Suprapubic skin (tissue), 4 donors: ENCODE results near the gene CD96. TPM values are rescaled to one million over a fixed set of nuclear protein-coding genes. Genes with fewer than 3 reads are reported as not detected.
"Not testable (repeated sequence)": the region's sequence is repeated elsewhere in the genome, so short reads cannot be mapped to it uniquely, and the experiment has no call there.

Experiments used
- DNase-seq, 2 donors: peaks; one replicate each; pipeline ENCODE4 v3.0.0-alpha.2; 2019; ENCODE audit warnings: low spot score in 2 of 2
- H3K27ac ChIP-seq: fragments of 200-600 bp; sonication (generic); one replicate; pipeline ENCODE4 v1.5.1; 2019
- H3K27me3 ChIP-seq: fragments of 200-600 bp; sonication (generic); one replicate; pipeline ENCODE4 v1.5.1; 2019
- H3K36me3 ChIP-seq: fragments of 200-600 bp; sonication (generic); one replicate; pipeline ENCODE4 v1.5.1; 2019
- H3K4me1 ChIP-seq: fragments of 200-600 bp; sonication (generic); one replicate; pipeline ENCODE4 v1.5.1; 2019
- H3K4me3 ChIP-seq: fragments of 200-600 bp; sonication (generic); one replicate; pipeline ENCODE4 v1.5.1; 2019; ENCODE audit warnings: mild to moderate bottlenecking
- H3K9me3 ChIP-seq: fragments of 200-600 bp; sonication (generic); one replicate; pipeline ENCODE4 v1.5.1; 2019
- EP300 ChIP-seq: sonication (generic); formaldehyde crosslinking; IDR thresholded peaks from one replicate; pipeline ENCODE4 v1.6.1; 2017; ENCODE audit warnings: antibody characterized with exemption
- POLR2A ChIP-seq, 2 donors: fragments of 450-650 bp; IDR thresholded peaks; one replicate each; pipeline ENCODE4 v1.6.1; 2017; ENCODE audit warnings: antibody characterized with exemption in 2 of 2, mild to moderate bottlenecking in 2 of 2, moderate library complexity in 2 of 2
- POLR2AphosphoS5 ChIP-seq, 3 donors: sonication (generic); formaldehyde crosslinking; IDR thresholded peaks; one replicate each; pipeline ENCODE4 v1.6.1; 2017; ENCODE audit warnings: antibody characterized with exemption in 3 of 3
- WGBS: methylation state at CpG from one replicate; pipeline ENCODE4 v1.1.5; 2018; 5-methylcytosine and 5-hydroxymethylcytosine counted together
- total RNA-seq, 4 donors: library from RNA; depleted of rRNA; stranded (reverse); fragments of >200 nt; gene quantifications; one replicate each; pipeline ENCODE4 v1.1.0, GENCODE V29; 2016
- TF ChIP-seq, protein P1 (sequence below), 2 donors: fragments of 200-600 bp in 1 of 2; fragments of 450-650 bp in 1 of 2; sonication (generic) in 1 of 2; IDR thresholded peaks; one replicate each; pipeline ENCODE4 v1.5.1; 2016 to 2019; ENCODE audit warnings: antibody characterized with exemption in 2 of 2, mild to moderate bottlenecking in 1 of 2, moderate library complexity in 1 of 2

The CD96 gene
- total RNA-seq, 4 donors from 2014 or later = 0.49 to 0.56 (median 0.55) TPM; not detected in 1

DNA sequence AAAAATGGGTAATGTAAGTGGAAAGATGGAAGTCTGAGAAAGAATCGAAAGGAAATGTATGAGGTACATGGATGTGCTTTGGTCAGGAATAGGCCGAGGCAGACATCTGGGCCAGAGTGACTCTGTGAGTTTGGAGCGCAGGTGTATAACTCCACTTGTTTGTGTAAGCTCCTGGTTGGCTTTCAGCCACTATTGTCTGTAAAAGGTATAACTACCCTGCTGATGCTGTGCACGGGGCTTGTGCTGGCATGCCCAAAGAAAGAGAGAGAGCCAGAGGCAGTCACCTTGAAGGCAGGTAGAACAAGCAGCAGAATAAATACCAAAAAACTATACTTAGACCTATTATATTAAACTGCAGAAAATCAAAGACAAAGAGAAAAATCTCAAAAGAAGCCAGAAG lies 32.7 kb upstream of the CD96 start:
- Histone ChIP-seq H3K36me3 (no peaks in the 10 kb centered on the region), H3K27me3 (no peaks in the 10 kb centered on the region), H3K4me3 (no peak overlapping the region), H3K9me3 (no peaks in the 10 kb centered on the region), H3K27ac (no peak overlapping the region), H3K4me1 (no peaks in the 10 kb centered on the region)
- 83% methylated on average over 4 of the region's 4 CpGs for WGBS
- no peak for TF ChIP-seq POLR2A (IDR thresholded peaks at IDR 0.05)
- TF ChIP-seq, protein P1, sequence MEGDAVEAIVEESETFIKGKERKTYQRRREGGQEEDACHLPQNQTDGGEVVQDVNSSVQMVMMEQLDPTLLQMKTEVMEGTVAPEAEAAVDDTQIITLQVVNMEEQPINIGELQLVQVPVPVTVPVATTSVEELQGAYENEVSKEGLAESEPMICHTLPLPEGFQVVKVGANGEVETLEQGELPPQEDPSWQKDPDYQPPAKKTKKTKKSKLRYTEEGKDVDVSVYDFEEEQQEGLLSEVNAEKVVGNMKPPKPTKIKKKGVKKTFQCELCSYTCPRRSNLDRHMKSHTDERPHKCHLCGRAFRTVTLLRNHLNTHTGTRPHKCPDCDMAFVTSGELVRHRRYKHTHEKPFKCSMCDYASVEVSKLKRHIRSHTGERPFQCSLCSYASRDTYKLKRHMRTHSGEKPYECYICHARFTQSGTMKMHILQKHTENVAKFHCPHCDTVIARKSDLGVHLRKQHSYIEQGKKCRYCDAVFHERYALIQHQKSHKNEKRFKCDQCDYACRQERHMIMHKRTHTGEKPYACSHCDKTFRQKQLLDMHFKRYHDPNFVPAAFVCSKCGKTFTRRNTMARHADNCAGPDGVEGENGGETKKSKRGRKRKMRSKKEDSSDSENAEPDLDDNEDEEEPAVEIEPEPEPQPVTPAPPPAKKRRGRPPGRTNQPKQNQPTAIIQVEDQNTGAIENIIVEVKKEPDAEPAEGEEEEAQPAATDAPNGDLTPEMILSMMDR (IDR thresholded peaks at IDR 0.05) = no peak
- no peak for TF ChIP-seq POLR2AphosphoS5 (IDR thresholded peaks at IDR 0.05)
- no peak for TF ChIP-seq EP300
- DNase-seq = no peak

DNA sequence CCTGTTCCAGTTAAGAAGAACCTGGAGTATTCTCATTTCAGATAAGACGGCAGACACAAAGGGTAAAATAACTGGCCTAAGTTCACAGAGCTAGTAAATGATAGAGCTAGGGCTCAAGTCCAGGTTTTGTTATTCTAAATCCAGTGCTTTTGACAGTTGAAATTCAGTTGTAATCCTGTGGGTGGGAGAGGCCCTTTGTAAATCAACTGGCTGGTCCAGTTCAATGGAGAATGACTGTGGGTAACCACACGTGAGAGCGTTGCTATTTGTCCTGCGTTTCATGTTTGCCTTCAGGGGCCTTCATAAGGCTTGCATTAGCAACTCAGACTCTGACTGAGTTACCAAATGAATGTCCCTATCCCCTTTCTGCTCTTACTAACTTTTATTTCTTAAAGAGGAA lies 24.2 kb upstream of the CD96 start:
- Histone ChIP-seq H3K4me1 (no peaks in the 10 kb centered on the region), H3K4me3 (no peak overlapping the region), H3K36me3 (no peaks in the 10 kb centered on the region), H3K9me3 (no peaks in the 10 kb centered on the region), H3K27me3 (no peaks in the 10 kb centered on the region), H3K27ac (no peak overlapping the region)
- TF ChIP-seq POLR2AphosphoS5 (IDR thresholded peaks at IDR 0.05) (no peak), POLR2A (IDR thresholded peaks at IDR 0.05) (no peak), EP300 (no peak)
- TF ChIP-seq, protein P1 (IDR thresholded peaks at IDR 0.05) = no peak
- 54% methylated on average over 4 of the region's 4 CpGs for WGBS
- no peak for DNase-seq

DNA sequence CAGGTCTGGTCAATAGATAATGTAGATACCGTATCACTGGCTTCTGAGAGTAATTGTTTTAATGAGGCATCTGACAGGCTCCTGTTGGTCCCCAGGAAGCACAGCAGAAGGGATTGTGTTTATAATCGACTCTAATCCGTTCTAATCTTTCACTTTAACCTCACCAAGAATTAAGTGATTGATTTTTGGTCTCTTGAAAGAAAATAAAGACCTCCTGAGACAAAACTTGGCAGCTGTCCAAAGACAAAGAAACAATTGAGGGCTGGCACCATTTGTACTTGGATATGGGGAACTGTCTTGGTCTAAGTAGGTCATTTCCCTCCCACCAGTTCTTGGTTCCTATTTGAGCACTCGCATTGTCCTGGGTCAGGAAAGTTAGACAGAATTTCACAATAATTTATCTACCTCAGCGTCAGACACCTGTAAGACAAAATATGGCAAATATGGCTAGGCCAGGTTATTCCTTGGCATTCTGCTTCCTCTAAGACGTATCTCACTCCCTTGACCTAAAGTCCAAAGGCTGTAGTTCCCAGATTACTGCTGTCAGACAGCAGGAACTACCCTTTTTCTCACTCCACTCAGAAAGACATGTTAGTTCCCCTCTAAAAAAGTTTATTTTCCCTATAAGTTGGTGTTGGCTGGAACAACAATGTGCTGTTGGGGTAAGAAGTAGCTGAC lies 22.7 kb upstream of the CD96 start:
- TF ChIP-seq EP300 (no peak), POLR2A (IDR thresholded peaks at IDR 0.05) (no peak), POLR2AphosphoS5 (IDR thresholded peaks at IDR 0.05) (no peak)
- TF ChIP-seq, protein P1 (IDR thresholded peaks at IDR 0.05) = no peak
- WGBS = 76% methylated on average over 6 of the region's 6 CpGs

DNA sequence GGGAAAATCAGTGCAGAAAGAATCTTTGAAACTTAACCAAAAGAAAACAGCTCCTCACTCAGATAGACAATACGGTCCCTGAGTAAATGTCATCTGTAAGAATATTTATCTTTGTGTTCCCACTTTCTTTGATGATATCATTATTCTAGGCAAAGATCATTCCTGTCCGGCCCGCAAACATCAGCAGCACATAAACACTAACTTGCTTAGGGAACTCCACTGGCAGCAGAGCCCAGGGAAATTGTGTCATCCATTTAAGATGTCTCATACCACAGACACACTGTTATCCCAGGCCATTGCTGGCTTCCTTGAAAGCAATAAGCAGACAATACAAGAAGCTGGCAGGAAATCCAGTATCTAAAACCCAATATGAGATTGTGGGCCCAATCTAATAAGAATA lies 20.1 kb upstream of the CD96 start:
- H3K9me3 ChIP-seq = no peaks in the 10 kb centered on the region
- 49% methylated on average over 3 of the region's 3 CpGs for WGBS
- TF ChIP-seq, protein P1 (IDR thresholded peaks at IDR 0.05) = no peak
- TF ChIP-seq EP300 = no peak
- no peak for TF ChIP-seq POLR2A (IDR thresholded peaks at IDR 0.05)
- no peak for TF ChIP-seq POLR2AphosphoS5 (IDR thresholded peaks at IDR 0.05)
- no peak overlapping the region for H3K27ac ChIP-seq
- no peak for DNase-seq
- H3K27me3 ChIP-seq = no peaks in the 10 kb centered on the region
- H3K36me3 ChIP-seq = no peaks in the 10 kb centered on the region
- no peaks in the 10 kb centered on the region for H3K4me1 ChIP-seq
- no peak overlapping the region for H3K4me3 ChIP-seq

More for the DNA sequence above, 22.7 kb upstream of the CD96 start:
- Histone ChIP-seq H3K4me1 (no peaks in the 10 kb centered on the region), H3K36me3 (no peaks in the 10 kb centered on the region), H3K4me3 (no peak overlapping the region), H3K27me3 (no peaks in the 10 kb centered on the region), H3K27ac (no peak overlapping the region), H3K9me3 (no peaks in the 10 kb centered on the region)
- no peak for DNase-seq

DNA sequence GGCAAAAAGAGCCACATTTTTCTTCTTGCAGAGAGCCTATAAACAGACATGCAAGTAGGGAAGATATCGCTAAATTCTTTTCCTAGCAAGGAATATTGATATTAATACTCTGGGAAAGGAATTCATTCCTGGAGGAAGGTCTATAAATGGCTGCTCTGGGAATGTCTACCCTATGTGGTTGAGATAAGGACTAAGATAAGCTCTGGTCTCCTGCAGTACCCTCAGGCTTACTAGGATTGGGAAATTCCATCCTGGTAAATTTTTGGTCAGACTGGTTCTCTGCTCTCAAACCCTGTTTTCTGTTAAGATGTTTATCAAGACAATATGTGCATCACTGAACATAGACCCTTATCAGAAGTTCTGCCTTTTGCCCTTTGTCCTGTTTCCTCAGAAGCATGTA lies 17.5 kb upstream of the CD96 start:
- not testable (repeated sequence) for H3K9me3 ChIP-seq, H3K4me1 ChIP-seq, H3K27me3 ChIP-seq, DNase-seq, H3K36me3 ChIP-seq, H3K27ac ChIP-seq, H3K4me3 ChIP-seq
- WGBS = 75% methylated on average over 1 of the region's 1 CpG

DNA sequence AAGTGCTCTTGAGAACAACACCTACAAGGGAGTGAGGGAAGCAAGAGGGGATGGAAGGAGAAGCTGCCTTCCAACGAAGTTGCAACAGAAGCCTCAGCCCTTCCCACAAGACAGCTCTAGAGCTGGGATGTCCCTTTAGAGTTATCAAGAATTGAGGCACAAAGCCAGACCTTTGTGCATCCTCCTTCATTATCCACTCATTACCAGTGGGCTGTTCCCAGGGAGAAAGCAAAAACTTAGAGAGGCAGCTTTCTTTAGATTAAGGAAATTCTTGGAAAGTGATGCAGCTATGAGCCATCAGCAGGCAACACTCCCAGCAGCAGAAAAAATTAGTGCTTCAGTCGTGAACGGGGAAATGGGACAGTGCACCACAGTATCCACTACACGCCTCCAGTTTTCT lies 10.6 kb upstream of the CD96 start:
- Histone ChIP-seq H3K27ac (no peak overlapping the region), H3K36me3 (no peaks in the 10 kb centered on the region), H3K4me3 (no peak overlapping the region), H3K9me3 (no peaks in the 10 kb centered on the region), H3K4me1 (no peaks in the 10 kb centered on the region), H3K27me3 (no peaks in the 10 kb centered on the region)
- TF ChIP-seq POLR2A (IDR thresholded peaks at IDR 0.05) (no peak), POLR2AphosphoS5 (IDR thresholded peaks at IDR 0.05) (no peak)
- TF ChIP-seq, protein P1 (IDR thresholded peaks at IDR 0.05) = no peak
- 76% methylated on average over 4 of the region's 4 CpGs for WGBS
- no peak for DNase-seq
